ENCODE data around the gene KIF1A.
A peak's percentile ranks its signal among the peaks of the same experiment; 100 is the strongest.

KIF1A gene

GRCh38 chr2:240732911-240733622 is 87.0 kb downstream of the KIF1A start:
- no peak for DNase-seq

- no peak for DNase-seq
These were observed 87.8 kb downstream of the KIF1A start for GRCh38 chr2:240732184-240732583.

GRCh38 chr2:240731178-240731545 is 88.9 kb downstream of the KIF1A start:
- DNase-seq, result peak; percentile 66

GRCh38 chr2:240730501-240731177 is 89.4 kb downstream of the KIF1A start:
- DNase-seq, result no peak

GRCh38 chr2:240728827-240729226 is 91.2 kb downstream of the KIF1A start:
- no peak for DNase-seq

- DNase-seq, result no peak
These were observed 91.7 kb downstream of the KIF1A start for GRCh38 chr2:240728361-240728760.

- no peak for DNase-seq
These were observed 92.1 kb downstream of the KIF1A start for GRCh38 chr2:240727913-240728312.

GRCh38 chr2:240727439-240727838 is 92.6 kb downstream of the KIF1A start:
- no peak for DNase-seq

- DNase-seq, result no peak
These were observed 93.1 kb downstream of the KIF1A start for GRCh38 chr2:240726876-240727275.

GRCh38 chr2:240725671-240726070 is 94.3 kb downstream of the KIF1A start:
- no peak for DNase-seq

GRCh38 chr2:240725266-240725665 is 94.8 kb downstream of the KIF1A start:
- no peak for DNase-seq

- no peak for DNase-seq
These were observed 95.6 kb downstream of the KIF1A start for GRCh38 chr2:240724431-240724830.

GRCh38 chr2:240723851-240724250 is 96.2 kb downstream of the KIF1A start:
- DNase-seq, result no peak

GRCh38 chr2:240722796-240723735 is 97.0 kb downstream of the KIF1A start:
- DNase-seq, result no peak

- no peak for DNase-seq
These were observed 97.6 kb downstream of the KIF1A start for GRCh38 chr2:240722376-240722775.

- DNase-seq, result no peak
These were observed 98.3 kb downstream of the KIF1A start for GRCh38 chr2:240721596-240722180.

GRCh38 chr2:240720686-240721595 is 99.1 kb downstream of the KIF1A start:
- DNase-seq, result no peak

- DNase-seq, result no peak
These were observed 100.1 kb downstream of the KIF1A start for GRCh38 chr2:240719676-240720545.

- no peak for DNase-seq
These were observed 101.0 kb downstream of the KIF1A start for GRCh38 chr2:240718896-240719490.
